ENCODE results near the gene BCAS3.
"Not testable (repeated sequence)": the region's sequence is repeated elsewhere in the genome, so short reads cannot be mapped to it uniquely, and the experiment has no call there.

Gene BCAS3

GRCh38 chr17:61429274-61429673, 751.6 kb downstream of the BCAS3 start:
- no peak for DNase-seq (ENCODE audit: low spot score)
- TF ChIP-seq, protein P1, sequence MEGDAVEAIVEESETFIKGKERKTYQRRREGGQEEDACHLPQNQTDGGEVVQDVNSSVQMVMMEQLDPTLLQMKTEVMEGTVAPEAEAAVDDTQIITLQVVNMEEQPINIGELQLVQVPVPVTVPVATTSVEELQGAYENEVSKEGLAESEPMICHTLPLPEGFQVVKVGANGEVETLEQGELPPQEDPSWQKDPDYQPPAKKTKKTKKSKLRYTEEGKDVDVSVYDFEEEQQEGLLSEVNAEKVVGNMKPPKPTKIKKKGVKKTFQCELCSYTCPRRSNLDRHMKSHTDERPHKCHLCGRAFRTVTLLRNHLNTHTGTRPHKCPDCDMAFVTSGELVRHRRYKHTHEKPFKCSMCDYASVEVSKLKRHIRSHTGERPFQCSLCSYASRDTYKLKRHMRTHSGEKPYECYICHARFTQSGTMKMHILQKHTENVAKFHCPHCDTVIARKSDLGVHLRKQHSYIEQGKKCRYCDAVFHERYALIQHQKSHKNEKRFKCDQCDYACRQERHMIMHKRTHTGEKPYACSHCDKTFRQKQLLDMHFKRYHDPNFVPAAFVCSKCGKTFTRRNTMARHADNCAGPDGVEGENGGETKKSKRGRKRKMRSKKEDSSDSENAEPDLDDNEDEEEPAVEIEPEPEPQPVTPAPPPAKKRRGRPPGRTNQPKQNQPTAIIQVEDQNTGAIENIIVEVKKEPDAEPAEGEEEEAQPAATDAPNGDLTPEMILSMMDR (IDR thresholded peaks at IDR 0.05; ENCODE audit: extremely low read depth, missing control alignments) = no peak

DNA sequence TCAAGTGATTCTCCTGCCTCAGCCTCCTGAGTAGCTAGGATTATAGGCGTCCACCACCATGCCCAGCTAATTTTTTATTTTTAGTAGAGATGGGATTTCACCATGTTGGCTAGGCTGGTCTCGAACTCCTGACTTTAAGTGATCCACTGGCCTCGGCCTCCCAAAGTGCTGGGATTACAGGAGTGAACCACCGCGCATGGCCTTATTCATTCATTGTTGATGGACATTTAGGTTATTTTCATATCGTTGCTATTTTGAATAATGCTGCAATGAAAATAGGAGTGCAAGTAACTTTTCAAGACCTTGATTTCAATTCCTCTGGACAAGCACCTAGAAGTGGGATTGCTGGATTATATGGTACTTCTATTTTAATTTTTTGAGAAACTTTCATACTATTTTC, 752.2 kb downstream of the BCAS3 start:
- DNase-seq (ENCODE audit: low spot score) = not testable (repeated sequence)

- TF ChIP-seq, protein P1 (IDR thresholded peaks at IDR 0.05; ENCODE audit: extremely low read depth, missing control alignments) = no peak
Observed at GRCh38 chr17:61431594-61432311, 754.1 kb downstream of the BCAS3 start.

DNA sequence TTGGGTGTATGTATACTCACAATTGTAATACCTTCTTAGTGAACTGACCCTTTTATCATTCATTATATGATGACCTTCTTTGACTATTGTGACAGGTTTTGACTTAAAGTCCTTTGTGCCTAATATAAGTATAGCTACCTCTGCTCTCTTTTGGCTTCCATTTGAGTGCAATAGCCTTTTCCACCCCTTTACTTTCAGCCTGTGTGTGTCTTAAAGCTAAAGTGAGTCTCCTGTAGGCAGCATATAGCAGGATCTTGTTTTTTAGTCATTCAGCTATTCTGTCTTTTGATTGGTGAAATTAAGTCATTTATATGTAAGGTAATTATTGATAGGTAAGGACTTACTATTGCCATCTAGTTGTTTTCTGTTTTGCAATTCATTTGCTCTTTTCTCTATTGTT, 758.6 kb downstream of the BCAS3 start:
- TF ChIP-seq, protein P1 (IDR thresholded peaks at IDR 0.05; ENCODE audit: extremely low read depth, missing control alignments) = no peak

More at GRCh38 chr17:61431594-61432311, 754.1 kb downstream of the BCAS3 start:
- no peak for DNase-seq (ENCODE audit: low spot score)

GRCh38 chr17:61436995-61437704, 759.5 kb downstream of the BCAS3 start:
- DNase-seq (ENCODE audit: low spot score) = no peak
- TF ChIP-seq, protein P1 (IDR thresholded peaks at IDR 0.05; ENCODE audit: extremely low read depth, missing control alignments) = no peak

More for the DNA sequence above, 758.6 kb downstream of the BCAS3 start:
- no peak for DNase-seq (ENCODE audit: low spot score)

DNA sequence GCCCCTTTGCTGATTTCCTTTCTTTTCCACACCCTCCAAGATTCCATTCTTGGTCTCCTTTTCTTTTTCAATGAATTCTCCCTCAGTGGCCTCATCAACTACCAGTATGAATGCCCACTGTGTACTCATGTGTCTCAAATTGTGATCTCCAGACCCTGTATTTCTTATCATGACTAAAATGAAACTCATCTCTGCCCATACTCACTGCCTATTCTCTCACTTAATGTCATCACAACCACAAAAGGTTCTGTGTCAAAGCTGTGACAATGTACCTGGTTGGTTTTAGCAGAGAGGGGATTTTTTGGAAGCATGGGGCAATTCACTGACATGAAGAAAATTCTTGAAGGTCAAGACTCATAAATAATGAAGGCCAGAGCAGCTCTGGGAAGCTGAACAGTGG, 763.0 kb downstream of the BCAS3 start:
- TF ChIP-seq, protein P1 (IDR thresholded peaks at IDR 0.05; ENCODE audit: extremely low read depth, missing control alignments) = no peak
- peak; percentile 25 for DNase-seq (ENCODE audit: low spot score)

- DNase-seq (ENCODE audit: low spot score) = not testable (repeated sequence)
Observed at GRCh38 chr17:61441507-61441906, 763.9 kb downstream of the BCAS3 start.

DNA sequence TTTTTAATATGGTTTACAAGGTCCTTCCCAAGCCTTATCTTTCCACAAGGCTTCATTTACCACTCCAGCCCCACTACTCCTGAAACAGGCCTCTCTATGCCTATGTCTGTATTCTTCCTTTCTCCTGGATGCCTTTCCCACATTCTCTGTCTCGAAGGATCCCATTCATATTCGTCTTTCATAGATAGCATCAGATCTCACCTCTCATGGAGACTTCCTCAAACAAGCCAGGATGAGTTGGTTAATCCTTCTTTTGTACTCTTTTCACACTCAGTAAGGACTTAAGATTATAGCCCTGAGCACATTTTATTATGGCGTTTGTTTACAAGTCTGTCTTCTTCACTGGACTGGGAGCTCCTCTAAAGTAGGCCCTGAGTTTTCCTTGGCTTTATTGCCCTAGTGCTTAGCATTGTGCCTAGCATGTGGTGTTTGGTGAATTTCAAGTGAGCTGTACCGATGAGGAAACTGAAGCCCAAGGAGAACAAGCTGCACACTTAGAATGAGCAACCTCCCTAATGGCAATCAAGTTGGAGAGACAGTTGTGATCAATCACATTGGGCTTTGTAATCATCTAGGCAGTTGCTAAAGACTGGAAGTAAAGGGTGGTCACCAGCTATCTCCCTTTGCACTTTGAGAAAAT, 764.6 kb downstream of the BCAS3 start:
- TF ChIP-seq, protein P1 (IDR thresholded peaks at IDR 0.05; ENCODE audit: extremely low read depth, missing control alignments) = no peak
- DNase-seq (ENCODE audit: low spot score) = peak; percentile 6

Data from GM20000 (cell line).